PFSK-1 (cell line): ENCODE data around the gene CUL1.

Experiments
- FOXP2 ChIP-seq: optimal IDR thresholded peaks from 2 replicates; pipeline ENCODE3; 2011; ENCODE audit warnings: borderline replicate concordance, control low read depth, inconsistent platforms; ENCODE audit not compliant: insufficient read depth; ENCODE audit errors: extremely low read length, extremely low read depth
- POLR2AphosphoS5 ChIP-seq: IDR thresholded peaks from 2 replicates; pipeline ENCODE4 v1.6.1; 2012; ENCODE audit warnings: low read depth, mild to moderate bottlenecking, control low read depth, low read length, moderate library complexity
- SIN3A ChIP-seq: IDR thresholded peaks from 2 replicates; pipeline ENCODE4 v1.6.1; 2012; ENCODE audit warnings: mild to moderate bottlenecking, low read length, moderate library complexity, borderline replicate concordance; ENCODE audit not compliant: insufficient read depth
- TAF1 ChIP-seq: IDR thresholded peaks from 2 replicates; pipeline ENCODE4 v1.6.1; 2012; ENCODE audit warnings: low read length, control low read depth, borderline replicate concordance; ENCODE audit not compliant: insufficient read depth
- TF ChIP-seq, protein P1 (sequence below), 2 experiments: IDR thresholded peaks; 2 replicates each; pipeline versions ENCODE4 v1.6.1 to v1.8.0; 2011 to 2012; ENCODE audit warnings: low read depth in 2 of 2, low read length in 2 of 2, control low read depth in 1 of 2, inconsistent platforms in 1 of 2, mild to moderate bottlenecking in 1 of 2, moderate library complexity in 1 of 2; ENCODE audit not compliant: insufficient read depth in 1 of 2

The CUL1 gene

DNA sequence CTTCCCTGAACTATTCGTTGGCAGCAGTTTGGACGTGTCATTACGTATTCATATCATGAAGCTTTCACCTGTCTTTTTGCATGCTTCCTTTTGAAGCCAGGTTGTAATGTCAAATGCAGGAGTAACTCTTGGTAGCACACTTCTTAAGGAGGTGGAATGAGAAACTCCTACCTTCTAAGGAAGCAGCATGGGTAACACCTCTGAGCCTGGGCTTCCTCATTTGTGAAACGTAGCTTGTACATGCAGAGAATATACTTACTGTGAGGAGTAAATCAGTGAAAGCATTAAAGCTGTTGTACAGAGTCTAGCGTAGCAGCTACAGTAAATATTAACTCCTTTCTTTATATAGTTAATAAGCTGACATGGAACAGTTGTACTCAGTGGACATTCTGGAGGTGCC is 21.1 kb downstream of the CUL1 start:
- TF ChIP-seq, protein P1, sequence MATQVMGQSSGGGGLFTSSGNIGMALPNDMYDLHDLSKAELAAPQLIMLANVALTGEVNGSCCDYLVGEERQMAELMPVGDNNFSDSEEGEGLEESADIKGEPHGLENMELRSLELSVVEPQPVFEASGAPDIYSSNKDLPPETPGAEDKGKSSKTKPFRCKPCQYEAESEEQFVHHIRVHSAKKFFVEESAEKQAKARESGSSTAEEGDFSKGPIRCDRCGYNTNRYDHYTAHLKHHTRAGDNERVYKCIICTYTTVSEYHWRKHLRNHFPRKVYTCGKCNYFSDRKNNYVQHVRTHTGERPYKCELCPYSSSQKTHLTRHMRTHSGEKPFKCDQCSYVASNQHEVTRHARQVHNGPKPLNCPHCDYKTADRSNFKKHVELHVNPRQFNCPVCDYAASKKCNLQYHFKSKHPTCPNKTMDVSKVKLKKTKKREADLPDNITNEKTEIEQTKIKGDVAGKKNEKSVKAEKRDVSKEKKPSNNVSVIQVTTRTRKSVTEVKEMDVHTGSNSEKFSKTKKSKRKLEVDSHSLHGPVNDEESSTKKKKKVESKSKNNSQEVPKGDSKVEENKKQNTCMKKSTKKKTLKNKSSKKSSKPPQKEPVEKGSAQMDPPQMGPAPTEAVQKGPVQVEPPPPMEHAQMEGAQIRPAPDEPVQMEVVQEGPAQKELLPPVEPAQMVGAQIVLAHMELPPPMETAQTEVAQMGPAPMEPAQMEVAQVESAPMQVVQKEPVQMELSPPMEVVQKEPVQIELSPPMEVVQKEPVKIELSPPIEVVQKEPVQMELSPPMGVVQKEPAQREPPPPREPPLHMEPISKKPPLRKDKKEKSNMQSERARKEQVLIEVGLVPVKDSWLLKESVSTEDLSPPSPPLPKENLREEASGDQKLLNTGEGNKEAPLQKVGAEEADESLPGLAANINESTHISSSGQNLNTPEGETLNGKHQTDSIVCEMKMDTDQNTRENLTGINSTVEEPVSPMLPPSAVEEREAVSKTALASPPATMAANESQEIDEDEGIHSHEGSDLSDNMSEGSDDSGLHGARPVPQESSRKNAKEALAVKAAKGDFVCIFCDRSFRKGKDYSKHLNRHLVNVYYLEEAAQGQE (IDR thresholded peaks at IDR 0.05; ENCODE audit: insufficient read depth in 1 of 2, low read depth in 2 of 2, low read length in 2 of 2) = no peak
- no peak for TF ChIP-seq POLR2AphosphoS5
- no peak for TF ChIP-seq FOXP2
- TF ChIP-seq SIN3A = no peak
- no peak for TF ChIP-seq TAF1

DNA sequence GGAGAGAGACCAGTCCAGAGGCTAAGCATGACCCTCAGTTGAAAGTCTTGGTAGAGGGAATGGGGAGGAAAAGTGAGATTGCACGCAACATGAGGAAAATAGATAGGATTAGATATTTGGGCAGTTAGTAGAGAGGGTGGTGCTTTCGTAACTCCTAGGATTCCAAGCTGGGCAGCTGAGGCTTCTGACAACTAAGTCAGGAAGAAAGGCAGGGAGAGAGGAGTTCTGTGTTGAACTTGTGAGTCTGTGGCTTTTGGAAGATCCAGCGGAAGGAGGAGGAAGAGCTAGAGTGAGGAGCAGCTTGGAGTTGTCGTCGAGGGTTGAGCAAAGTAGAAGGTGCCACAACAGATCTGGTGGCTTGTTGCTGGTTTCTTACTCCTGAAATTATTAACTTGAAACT is 21.8 kb downstream of the CUL1 start:
- TF ChIP-seq POLR2AphosphoS5 (no peak), TAF1 (no peak), SIN3A (no peak), FOXP2 (no peak)
- TF ChIP-seq, protein P1 (IDR thresholded peaks at IDR 0.05; ENCODE audit: insufficient read depth in 1 of 2, low read depth in 2 of 2, low read length in 2 of 2) = no peak

DNA sequence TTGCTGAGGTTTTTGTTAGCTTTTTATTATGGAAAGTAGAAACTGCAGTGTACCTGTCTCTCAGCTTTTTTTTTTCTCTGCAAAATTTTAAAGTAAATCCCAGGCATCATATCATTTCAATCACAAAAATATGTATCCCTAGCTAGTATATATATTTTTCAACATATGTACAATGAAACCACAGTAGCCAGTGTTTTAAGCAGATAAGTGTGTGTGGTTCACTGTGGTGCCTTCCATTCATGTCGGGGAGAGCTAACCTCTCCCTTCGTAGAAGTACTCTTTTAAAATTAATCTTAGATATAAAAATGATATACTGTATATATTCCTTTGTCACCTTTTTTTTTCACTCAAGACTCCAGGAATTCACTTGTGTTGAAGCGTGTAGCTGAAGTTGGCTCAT is 22.7 kb downstream of the CUL1 start:
- TF ChIP-seq, protein P1 (IDR thresholded peaks at IDR 0.05; ENCODE audit: insufficient read depth in 1 of 2, low read depth in 2 of 2, low read length in 2 of 2) = no peak

DNA sequence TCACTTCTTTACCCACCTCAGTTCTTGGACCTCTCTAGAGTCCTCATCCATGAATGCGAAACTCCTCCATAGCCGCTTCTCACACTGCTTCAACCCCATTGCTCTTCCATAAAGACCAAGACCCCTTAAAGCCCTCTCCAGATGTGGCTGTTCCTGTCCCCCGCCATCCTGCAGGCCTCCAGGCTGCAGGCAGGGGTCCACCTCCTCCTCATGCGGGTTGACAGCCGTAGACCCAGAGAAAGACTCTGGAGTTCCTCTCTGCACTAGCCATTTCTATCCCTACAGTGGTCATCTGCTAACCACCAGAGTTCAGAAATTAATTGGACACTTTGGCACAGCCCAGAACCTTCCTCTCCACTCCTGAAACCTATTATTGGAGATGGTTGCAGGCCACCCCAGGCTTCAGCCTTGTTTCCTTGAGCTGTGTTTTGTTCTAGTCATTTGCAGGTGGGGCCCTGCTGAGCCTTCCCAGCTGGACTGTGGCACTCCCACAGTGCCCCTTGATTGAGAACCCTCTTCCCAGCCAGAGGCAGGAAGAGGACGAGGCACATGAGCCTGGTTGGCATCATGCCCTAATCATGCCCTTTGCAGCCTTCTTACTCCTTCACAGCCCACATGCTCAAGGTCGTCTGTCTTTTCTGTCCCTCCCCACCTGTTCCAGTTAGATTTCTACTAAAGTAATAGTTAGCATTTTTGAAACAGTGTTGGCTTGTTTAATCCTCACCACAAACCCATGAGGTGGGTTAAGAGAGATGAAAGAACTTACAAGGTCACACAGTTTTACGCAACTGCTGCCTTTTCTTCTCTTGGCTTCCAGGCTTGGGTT is 23.9 kb downstream of the CUL1 start:
- TF ChIP-seq, protein P1 (IDR thresholded peaks at IDR 0.05; ENCODE audit: insufficient read depth in 1 of 2, low read depth in 2 of 2, low read length in 2 of 2) = no peak
- no peak for TF ChIP-seq SIN3A

DNA sequence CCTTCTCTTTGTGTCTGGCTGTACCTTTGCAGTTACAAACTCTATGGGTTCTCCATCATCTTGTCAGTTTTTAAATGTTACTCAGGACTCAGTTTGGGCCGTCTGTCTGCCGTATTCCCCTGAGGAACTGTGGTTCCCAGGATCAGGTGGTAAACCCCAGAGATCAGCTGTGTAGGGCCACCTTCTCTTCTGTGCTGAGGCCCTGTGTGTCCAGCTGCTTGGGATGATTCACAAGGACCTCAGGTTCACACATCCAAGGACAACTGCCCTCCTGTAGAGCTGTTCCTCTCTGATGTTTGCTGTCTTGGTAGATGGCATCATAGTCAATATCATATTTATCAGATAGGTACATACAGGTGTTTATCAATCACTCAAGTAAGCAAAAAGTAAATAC is 24.5 kb downstream of the CUL1 start:
- TF ChIP-seq TAF1 (no peak), SIN3A (no peak), FOXP2 (no peak), POLR2AphosphoS5 (no peak)
- TF ChIP-seq, protein P1 (IDR thresholded peaks at IDR 0.05; ENCODE audit: insufficient read depth in 1 of 2, low read depth in 2 of 2, low read length in 2 of 2) = no peak
